ENCODE data around the gene CTDSPL2. TPM values are rescaled to one million over a fixed set of nuclear protein-coding genes. Genes with fewer than 3 reads are reported as not detected.

The CTDSPL2 gene
- total RNA-seq (2014; rRNA removed), result 49.2 and 98.0 TPM in 2 replicates
- percentile 84 among the genes with signal in this experiment for Bru-seq, nascent RNA
- percentile 85 among the genes with signal in this experiment for BruChase-seq, experiment 1, labeled RNA remaining after a 6-hour chase
- percentile 83 among the genes with signal in this experiment for BruChase-seq, experiment 2, labeled RNA remaining after a 2-hour chase
- long read RNA-seq, full-length matches to known transcripts, result 24 of 91 reads
- long read RNA-seq, partial matches to known transcripts, result 40 of 91 reads
- long read RNA-seq, other reads (novel, unspliced or antisense), result 27 of 91 reads

- BruUV-seq (replicated peaks), result TSS peak; percentile 69
- POLR2A ChIA-PET (ENCODE audit: unreplicated experiment), result interaction anchor here (0.5 to 1.1 kb wide), 14 partner anchors 9 to 516 kb away, joined by 3 to 10 read pairs (median 5); partner anchors contain the start of genes EIF3J and FRMD5
- intact Hi-C loops (cut with micrococcal nuclease), result loop anchor here (1.0 to 10.0 kb wide), 4 partner anchors 74 to 602 kb away; partner anchors contain the start of genes EIF3J, MFAP1 and WDR76
These were observed at the start of gene CTDSPL2 for GRCh38 chr15:44426975-44427755. Gene CTDSPL2 (plus strand): TSS chr15:44427629. CDS start chr15:44459015, 31,386 bp downstream.

GRCh38 chr15:44381236-44381635, 46.2 kb upstream of the CTDSPL2 start:
- no peak overlapping the region for H3K27ac ChIP-seq (ENCODE audit: low read length)
- ChIA-PET CTCF (no interaction called here), POLR2A (ENCODE audit: unreplicated experiment) (no interaction called here)
- H2AFZ ChIP-seq (ENCODE audit: low read length), result no peak overlapping the region
- intact Hi-C loops (cut with micrococcal nuclease), result no loop called here
- no peak overlapping the region for H3K4me2 ChIP-seq (ENCODE audit: low read length)
- H3K79me2 ChIP-seq (ENCODE audit: low read length), result no peaks in the 10 kb centered on the region
- no peaks in the 10 kb centered on the region for H3K27me3 ChIP-seq (ENCODE audit: low read length)
- H3K4me1 ChIP-seq (ENCODE audit: insufficient read depth, low read length), result peaks cover 4% of the 10 kb centered on the region; the same call in 1 of the 2 replicates
- DNase-seq, result no peak
- no peaks in the 10 kb centered on the region for H3F3A ChIP-seq (ENCODE audit: low read length, unreplicated experiment)
- BruUV-seq (replicated peaks), result no TSS peak
- no peak overlapping the region for H3K9ac ChIP-seq (ENCODE audit: low read length)
- H3K36me3 ChIP-seq (ENCODE audit: low read depth, low read length), result 0 out of 2 replicates have a peak, but pooled peaks cover 2% of the 10 kb centered on the region
- no peaks in the 10 kb centered on the region for H3K9me3 ChIP-seq (ENCODE audit: low read length)
- TF ChIP-seq EZH2phosphoT487 (IDR thresholded peaks at IDR 0.05; ENCODE audit: borderline replicate concordance, low read length) (no peak), EZH2 (IDR thresholded peaks at IDR 0.05; ENCODE audit: low read length, unreplicated experiment) (no peak), CTCF (conservative IDR thresholded peaks at IDR 0.05; ENCODE audit: low read depth, low read length) (no peak)
- no peaks in the 10 kb centered on the region for H3K9me2 ChIP-seq (replicated peaks; ENCODE audit: low read length)
- ATAC-seq, result no peak
- no peaks in the 10 kb centered on the region for H4K20me1 ChIP-seq (ENCODE audit: low read length)
- no peak overlapping the region for H3K4me3 ChIP-seq (ENCODE audit: low read length)

More at GRCh38 chr15:44426975-44427755, at the start of gene CTDSPL2:
- Histone ChIP-seq H3K9me2 (replicated peaks; ENCODE audit: low read length) (no peaks in the 10 kb centered on the region), H3K4me3 (ENCODE audit: low read length) (peak within 1 kb of the TSS; percentile 95), H3K9me3 (ENCODE audit: low read length) (no peaks in the 10 kb centered on the region), H3F3A (ENCODE audit: low read length, unreplicated experiment) (peaks cover 5% of the 10 kb centered on the region), H3K27ac (ENCODE audit: low read length) (peak within 1 kb of the TSS; percentile 85), H3K27me3 (ENCODE audit: low read length) (no peaks in the 10 kb centered on the region), H3K79me2 (ENCODE audit: low read length) (peaks cover 47% of the 10 kb centered on the region), H3K36me3 (ENCODE audit: low read depth, low read length) (0 out of 2 replicates have a peak, but pooled peaks cover 3% of the 10 kb centered on the region), H2AFZ (ENCODE audit: low read length) (peak within 1 kb of the TSS; percentile 88), H3K9ac (ENCODE audit: low read length) (peak within 1 kb of the TSS; percentile 97), H3K4me1 (ENCODE audit: insufficient read depth, low read length) (peaks cover 10% of the 10 kb centered on the region), H3K4me2 (ENCODE audit: low read length) (peak within 1 kb of the TSS; percentile 83), H4K20me1 (ENCODE audit: low read length) (peaks cover 34% of the 10 kb centered on the region)
- ATAC-seq (peak; percentile 95), DNase-seq (peak; percentile 99)
- TF ChIP-seq EZH2phosphoT487 (IDR thresholded peaks at IDR 0.05; ENCODE audit: borderline replicate concordance, low read length) (no peak), CTCF (conservative IDR thresholded peaks at IDR 0.05; ENCODE audit: low read depth, low read length) (peak; percentile 56)
- CTCF ChIA-PET, result interaction anchor here (0.6 to 3.2 kb wide), 9 partner anchors 30 to 324 kb away, joined by 3 to 36 read pairs (median 3); no protein-coding TSS in a partner anchor
